Measurements from ENCODE around the gene RNF150. TPM values are rescaled to one million over a fixed set of nuclear protein-coding genes. Genes with fewer than 3 reads are reported as not detected.

RNF150 gene
- polyA plus RNA-seq, 2 of the 4 experiments (the other 2 are of a cell fraction), result 0.21 to 0.34 TPM

- TF ChIP-seq E2F6 (IDR thresholded peaks at IDR 0.05; ENCODE audit: borderline replicate concordance, low read depth) (no peak), EP300 (IDR thresholded peaks at IDR 0.05) (no peak)
These were observed 112.4 kb downstream of the RNF150 start (continued) for GRCh38 chr4:141020801-141021261.

GRCh38 chr4:141019768-141020167 lies 113.5 kb downstream of the RNF150 start:
- DNase-seq (ENCODE audit: low read depth in 1 of 2, low spot score in 1 of 2), result no peak
- ChIA-PET CTCF (no interaction called here), POLR2A (no interaction called here)
- 48% methylated on average over 4 of the region's 4 CpGs for WGBS (ENCODE audit: missing lambda C conversion rate)
- TF ChIP-seq CHD4 (IDR thresholded peaks at IDR 0.05; ENCODE audit: borderline replicate concordance), result no peak
- no peak for TF ChIP-seq KDM1A (IDR thresholded peaks at IDR 0.05; ENCODE audit: low read depth)
- no peak for TF ChIP-seq EHF (CRISPR knock-in tag; IDR thresholded peaks at IDR 0.05)
- no peak for TF ChIP-seq CHD2 (IDR thresholded peaks at IDR 0.05; ENCODE audit: low read length, partially characterized antibody)
- TF ChIP-seq CBX8 (IDR thresholded peaks at IDR 0.05), result no peak
- no peak for TF ChIP-seq SMC3 (IDR thresholded peaks at IDR 0.05)
- no peak for TF ChIP-seq JUNB (IDR thresholded peaks at IDR 0.05)
- no peak for TF ChIP-seq MYC (IDR thresholded peaks at IDR 0.05; ENCODE audit: borderline replicate concordance, low read length)
- no peak for TF ChIP-seq JUN (IDR thresholded peaks at IDR 0.05)
- TF ChIP-seq KDM5A (IDR thresholded peaks at IDR 0.05), result no peak
- TF ChIP-seq CBX2 (IDR thresholded peaks at IDR 0.05; ENCODE audit: borderline replicate concordance, low read depth), result no peak
- TF ChIP-seq ELK1 (IDR thresholded peaks at IDR 0.05; ENCODE audit: low read depth, low read length), result no peak
- TF ChIP-seq BCL3 (IDR thresholded peaks at IDR 0.05), result no peak
- TF ChIP-seq ESRRA (IDR thresholded peaks at IDR 0.05; ENCODE audit: borderline replicate concordance, low read length), result no peak
- no peak for TF ChIP-seq POLR2AphosphoS2 (conservative IDR thresholded peaks at IDR 0.05; ENCODE audit: low read length)
- Histone ChIP-seq H3K4me3 (no peak overlapping the region), H3K4me1 (no peaks in the 10 kb centered on the region), H3K27ac (no peak overlapping the region), H3K4me2 (no peak overlapping the region), H3K9me3 (no peaks in the 10 kb centered on the region)
- no peak for ATAC-seq
- no peak for FAIRE-seq

- no peak for DNase-seq (ENCODE audit: low read depth in 1 of 2, low spot score in 1 of 2)
- ChIA-PET CTCF (no interaction called here), POLR2A (no interaction called here)
- WGBS (ENCODE audit: missing lambda C conversion rate), result 33% methylated on average over 8 of the region's 8 CpGs
- TF ChIP-seq GATA3 (IDR thresholded peaks at IDR 0.05; ENCODE audit: borderline replicate concordance) (no peak), NFE2L2 (conservative IDR thresholded peaks at IDR 0.05; ENCODE audit: low read length) (no peak), RNF2 (IDR thresholded peaks at IDR 0.05; ENCODE audit: borderline replicate concordance, low read depth) (no peak), BCL3 (IDR thresholded peaks at IDR 0.05) (no peak), E2F6 (IDR thresholded peaks at IDR 0.05; ENCODE audit: borderline replicate concordance, low read depth) (no peak), FOXS1 (CRISPR knock-in tag; IDR thresholded peaks at IDR 0.05) (no peak), JUN (IDR thresholded peaks at IDR 0.05) (no peak), POLR2AphosphoS2 (conservative IDR thresholded peaks at IDR 0.05; ENCODE audit: low read length) (no peak), HOXA7 (CRISPR knock-in tag; IDR thresholded peaks at IDR 0.05) (no peak), JUNB (IDR thresholded peaks at IDR 0.05) (no peak), CHD2 (IDR thresholded peaks at IDR 0.05; ENCODE audit: low read length, partially characterized antibody) (no peak)
- Histone ChIP-seq H3K4me3 (no peak overlapping the region), H3K4me2 (no peak overlapping the region), H3K27ac (no peak overlapping the region), H3K4me1 (no peaks in the 10 kb centered on the region), H3K9me3 (no peaks in the 10 kb centered on the region)
- no peak for ATAC-seq
- no peak for FAIRE-seq
These were observed 117.0 kb downstream of the RNF150 start for GRCh38 chr4:141016117-141016798.

All from A549 (cell line).